WERI-Rb-1 (cell line): Measurements from ENCODE around the gene FLOT1.
"Not testable (repeated sequence)": the region's sequence is repeated elsewhere in the genome, so short reads cannot be mapped to it uniquely, and the experiment has no call there.

Source experiments
- DNase-seq: peaks from one replicate; pipeline ENCODE4 v3.0.0-alpha.2; 2020
- H3K27ac ChIP-seq: fragments of 250-450 bp; sonication (Bioruptor Pico); 2 replicates; pipeline ENCODE4 v1.5.1; 2020; ENCODE audit warnings: mild to moderate bottlenecking, moderate library complexity
- H3K27me3 ChIP-seq: fragments of 250-450 bp; sonication (Bioruptor Pico); 2 replicates; pipeline ENCODE4 v1.5.1; 2021; ENCODE audit warnings: mild to moderate bottlenecking, low read depth, moderate library complexity; ENCODE audit not compliant: insufficient read depth, severe bottlenecking
- H3K36me3 ChIP-seq: fragments of 250-450 bp; sonication (Bioruptor Pico); 2 replicates; pipeline ENCODE4 v1.5.1; 2020; ENCODE audit warnings: mild to moderate bottlenecking, moderate library complexity
- H3K4me3 ChIP-seq: 2 replicates; pipeline ENCODE4 v1.5.1; 2011; ENCODE audit warnings: low read depth, mild to moderate bottlenecking, control low read depth, low read length
- H3K9me3 ChIP-seq: fragments of 250-450 bp; sonication (Bioruptor Pico); 2 replicates; pipeline ENCODE4 v1.5.1; 2021; ENCODE audit warnings: mild to moderate bottlenecking, moderate library complexity; ENCODE audit not compliant: severe bottlenecking
- TF ChIP-seq, protein P1 (sequence below): IDR thresholded peaks from 2 replicates; pipeline ENCODE4 v1.5.1; 2011; ENCODE audit warnings: low read depth, mild to moderate bottlenecking, control low read depth, inconsistent platforms, low read length

The FLOT1 gene

DNA sequence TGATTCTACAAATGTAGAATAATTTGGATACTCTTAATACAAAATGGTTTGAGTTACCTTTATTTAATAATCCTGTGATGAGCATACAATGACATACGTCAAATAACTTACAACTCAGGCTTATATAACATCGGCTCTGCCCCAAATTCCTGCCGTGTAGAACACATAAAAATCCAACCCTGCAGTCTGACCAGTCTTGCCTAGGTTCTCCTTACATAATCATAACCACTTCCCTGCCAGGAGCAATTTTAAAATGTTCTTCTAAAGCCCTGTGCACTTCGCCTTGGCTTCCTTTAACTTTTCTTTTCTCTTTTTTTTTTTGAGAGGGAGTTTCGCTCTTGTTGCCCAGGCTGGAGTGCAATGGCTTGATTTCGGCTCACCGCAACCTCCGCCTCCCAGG is 18.1 kb upstream of the FLOT1 start:
- H3K4me3 ChIP-seq: no peak overlapping the region
- no peaks in the 10 kb centered on the region for H3K9me3 ChIP-seq
- no peak for DNase-seq
- no peaks in the 10 kb centered on the region for H3K36me3 ChIP-seq
- no peaks in the 10 kb centered on the region for H3K27me3 ChIP-seq
- no peak overlapping the region for H3K27ac ChIP-seq
- TF ChIP-seq, protein P1, sequence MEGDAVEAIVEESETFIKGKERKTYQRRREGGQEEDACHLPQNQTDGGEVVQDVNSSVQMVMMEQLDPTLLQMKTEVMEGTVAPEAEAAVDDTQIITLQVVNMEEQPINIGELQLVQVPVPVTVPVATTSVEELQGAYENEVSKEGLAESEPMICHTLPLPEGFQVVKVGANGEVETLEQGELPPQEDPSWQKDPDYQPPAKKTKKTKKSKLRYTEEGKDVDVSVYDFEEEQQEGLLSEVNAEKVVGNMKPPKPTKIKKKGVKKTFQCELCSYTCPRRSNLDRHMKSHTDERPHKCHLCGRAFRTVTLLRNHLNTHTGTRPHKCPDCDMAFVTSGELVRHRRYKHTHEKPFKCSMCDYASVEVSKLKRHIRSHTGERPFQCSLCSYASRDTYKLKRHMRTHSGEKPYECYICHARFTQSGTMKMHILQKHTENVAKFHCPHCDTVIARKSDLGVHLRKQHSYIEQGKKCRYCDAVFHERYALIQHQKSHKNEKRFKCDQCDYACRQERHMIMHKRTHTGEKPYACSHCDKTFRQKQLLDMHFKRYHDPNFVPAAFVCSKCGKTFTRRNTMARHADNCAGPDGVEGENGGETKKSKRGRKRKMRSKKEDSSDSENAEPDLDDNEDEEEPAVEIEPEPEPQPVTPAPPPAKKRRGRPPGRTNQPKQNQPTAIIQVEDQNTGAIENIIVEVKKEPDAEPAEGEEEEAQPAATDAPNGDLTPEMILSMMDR: no peak

DNA sequence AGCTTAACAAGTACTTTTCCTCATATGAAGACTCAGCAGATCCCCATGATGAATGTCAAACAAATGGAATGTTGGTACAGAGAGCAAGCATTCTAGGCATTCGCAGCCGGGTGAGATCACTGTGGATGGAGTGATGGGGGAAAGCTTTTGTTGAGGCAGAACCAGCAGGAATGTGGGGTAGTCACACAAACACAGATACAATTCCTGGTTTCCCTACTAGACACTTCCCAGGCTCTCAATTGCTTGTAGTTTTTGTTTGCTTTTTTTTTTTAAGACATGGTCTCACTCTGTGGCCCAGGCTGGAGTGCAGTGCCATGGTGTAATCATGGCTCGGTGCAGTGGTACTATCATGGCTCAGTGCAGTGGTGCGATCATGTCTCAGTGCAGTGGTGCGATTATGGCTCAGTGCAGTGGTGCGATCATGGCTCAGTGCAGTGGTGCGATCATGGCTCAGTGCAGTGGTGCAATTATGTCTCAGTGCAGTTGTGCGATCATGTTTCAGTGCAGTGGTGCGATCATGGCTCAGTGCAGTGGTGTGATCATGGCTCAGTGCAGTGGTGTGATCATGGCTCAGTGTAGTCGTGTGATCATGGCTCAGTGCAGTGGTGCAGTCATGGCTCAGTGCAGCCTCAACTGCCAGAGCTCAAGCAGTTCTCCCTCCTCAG is 17.2 kb upstream of the FLOT1 start:
- Histone ChIP-seq H3K9me3 (no peaks in the 10 kb centered on the region), H3K36me3 (no peaks in the 10 kb centered on the region), H3K27me3 (no peaks in the 10 kb centered on the region), H3K4me3 (no peak overlapping the region), H3K27ac (no peak overlapping the region)
- TF ChIP-seq, protein P1: no peak
- DNase-seq: no peak

DNA sequence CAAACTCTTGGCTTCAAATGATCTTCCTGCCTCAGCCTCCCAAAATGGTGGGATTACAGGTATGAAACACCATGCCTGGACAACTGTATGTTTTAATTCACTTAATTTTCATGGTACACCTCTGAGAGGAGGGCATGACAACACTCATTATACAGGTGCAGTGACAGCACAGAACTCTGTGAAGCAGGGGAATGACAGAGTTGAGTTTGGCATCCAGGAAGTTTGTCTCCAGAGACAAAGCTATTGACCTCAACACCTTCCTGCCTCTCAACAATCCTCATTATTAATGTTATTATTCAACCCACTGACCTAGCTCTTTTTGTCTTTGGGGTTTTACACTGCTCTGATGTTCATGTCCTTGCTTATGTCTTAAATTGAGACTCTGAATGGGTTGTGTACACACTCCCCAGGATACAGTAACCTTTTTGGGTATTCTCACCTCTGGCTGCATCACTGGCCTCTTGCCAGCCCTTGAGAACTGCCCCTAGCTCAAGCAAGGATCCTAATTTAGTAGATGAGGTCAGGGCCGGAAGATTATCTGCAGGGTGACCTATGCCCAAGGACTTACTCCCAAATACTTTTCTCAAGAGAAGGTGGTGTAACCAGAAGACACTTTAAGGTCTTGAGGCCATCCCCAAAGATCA is 14.9 kb upstream of the FLOT1 start:
- no peak overlapping the region for H3K4me3 ChIP-seq
- no peaks in the 10 kb centered on the region for H3K27me3 ChIP-seq
- no peak for DNase-seq
- no peaks in the 10 kb centered on the region for H3K9me3 ChIP-seq
- H3K36me3 ChIP-seq: no peaks in the 10 kb centered on the region
- no peak overlapping the region; the same call in 1 of the 2 replicates for H3K27ac ChIP-seq
- TF ChIP-seq, protein P1: no peak

DNA sequence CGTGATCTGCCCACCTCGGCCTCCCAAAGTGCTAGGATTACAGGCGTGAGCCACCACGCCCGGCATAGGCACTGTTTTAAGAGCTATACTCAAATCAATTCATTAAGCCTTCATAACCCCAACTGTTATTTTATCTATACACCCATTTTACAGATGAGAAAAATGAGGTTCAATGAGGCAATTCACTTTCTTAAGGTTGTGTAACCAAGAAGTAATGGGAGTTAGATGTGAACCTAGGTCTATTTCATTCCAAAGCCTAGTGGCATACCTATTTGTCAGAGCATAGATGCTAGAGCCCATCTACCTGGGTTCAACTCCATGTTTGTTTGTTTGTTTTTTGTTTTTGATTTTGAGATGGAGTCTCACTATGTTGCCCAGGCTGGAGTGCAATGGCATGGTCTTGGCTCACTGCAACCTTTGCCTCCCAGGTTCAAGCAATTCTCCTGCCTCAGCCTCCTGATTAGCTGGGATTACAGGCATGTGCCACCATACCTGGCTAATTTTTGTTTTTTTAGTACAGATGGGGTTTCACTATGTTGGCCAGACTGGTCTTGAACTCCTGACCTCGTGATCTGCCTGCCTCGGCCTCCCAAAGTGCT is 14.0 kb upstream of the FLOT1 start:
- DNase-seq, H3K36me3 ChIP-seq, H3K4me3 ChIP-seq, H3K9me3 ChIP-seq, H3K27ac ChIP-seq, H3K27me3 ChIP-seq: not testable (repeated sequence)

DNA sequence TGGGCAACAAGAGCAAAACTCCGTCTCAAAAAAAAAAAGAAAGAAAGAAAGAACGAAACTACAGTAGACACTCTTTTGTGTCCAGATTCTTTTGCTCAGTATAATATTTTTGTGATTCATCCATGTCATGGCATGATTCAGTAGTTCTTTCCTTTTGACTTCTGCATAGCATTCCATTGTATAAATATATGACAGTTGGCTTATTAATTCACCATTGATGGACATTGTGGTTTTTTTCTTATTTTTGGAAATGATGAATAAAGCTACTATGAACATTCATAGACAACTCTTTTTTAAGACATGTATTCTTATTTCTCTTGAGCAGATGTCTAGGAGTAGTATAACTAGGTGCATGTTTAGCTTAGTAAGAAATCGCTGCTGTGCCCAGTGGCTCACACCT is 12.1 kb upstream of the FLOT1 start:
- H3K27me3 ChIP-seq: no peaks in the 10 kb centered on the region
- H3K4me3 ChIP-seq: no peak overlapping the region
- no peaks in the 10 kb centered on the region for H3K36me3 ChIP-seq
- no peak for DNase-seq
- no peaks in the 10 kb centered on the region for H3K9me3 ChIP-seq
- H3K27ac ChIP-seq: no peak overlapping the region
- TF ChIP-seq, protein P1: no peak

DNA sequence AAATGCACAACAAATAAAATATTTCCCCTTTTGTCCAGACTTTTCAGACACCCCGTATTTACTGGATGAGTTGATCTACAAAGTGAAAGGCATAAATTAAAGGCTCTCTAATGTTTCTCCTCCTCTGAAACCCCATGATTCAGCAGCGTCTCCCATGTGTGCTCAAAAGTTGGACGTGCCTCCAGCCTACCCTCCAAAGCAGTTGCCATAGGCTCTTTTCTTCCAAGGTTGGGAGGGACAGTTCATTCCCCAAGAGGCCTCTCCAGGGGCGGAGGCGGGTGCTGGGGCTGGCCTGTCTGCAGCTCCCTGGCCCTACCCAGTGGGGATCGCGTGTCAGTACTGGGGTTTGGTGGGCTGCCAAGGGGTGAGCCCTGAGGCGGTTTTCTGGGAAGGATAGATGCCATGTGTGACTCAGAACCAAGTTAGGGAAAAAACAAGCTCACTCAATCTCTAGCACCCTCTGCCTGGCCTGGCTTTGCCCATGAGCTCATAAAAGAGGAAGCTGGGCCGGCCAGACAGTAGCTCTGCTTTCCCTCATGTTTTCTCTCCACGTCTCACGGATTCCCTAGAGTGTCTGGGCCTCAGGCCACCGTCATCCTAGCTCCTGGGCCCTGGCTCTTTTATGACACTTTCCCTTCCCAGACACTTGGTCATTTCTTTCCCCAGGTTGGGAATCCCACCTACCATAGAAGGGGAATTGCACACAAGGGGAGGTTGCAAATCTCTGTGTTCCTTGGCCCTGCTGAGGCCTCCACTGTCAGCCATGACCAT is 9.9 kb upstream of the FLOT1 start:
- H3K27ac ChIP-seq: no peak overlapping the region
- DNase-seq: no peak

More for the DNA sequence above, 9.9 kb upstream of the FLOT1 start:
- no peaks in the 10 kb centered on the region for H3K9me3 ChIP-seq
- TF ChIP-seq, protein P1: no peak
- no peak overlapping the region for H3K4me3 ChIP-seq
- H3K36me3 ChIP-seq: no peaks in the 10 kb centered on the region
- no peaks in the 10 kb centered on the region for H3K27me3 ChIP-seq
